OCI-LY1 (cell line): Measurements from ENCODE around the gene RPL12.

Experiments
- H2AFZ ChIP-seq: fragments of 200-600 bp; sonication (generic), shearing (Covaris generic); 2 replicates; pipeline ENCODE4 v1.6.0; 2014; ENCODE audit warnings: antibody characterized with exemption, mild to moderate bottlenecking, low read length
- H3F3A ChIP-seq: fragments of 200-600 bp; sonication (generic), shearing (Covaris generic); 2 replicates; pipeline ENCODE4 v1.6.0; 2014; ENCODE audit warnings: mild to moderate bottlenecking, antibody characterized with exemption, low read length, moderate library complexity; ENCODE audit not compliant: insufficient read depth
- H3K27ac ChIP-seq: fragments of 200-600 bp; sonication (generic); 2 replicates; pipeline ENCODE4 v1.5.1; 2014; ENCODE audit warnings: low read length, mixed run types, mild to moderate bottlenecking, low read depth; ENCODE audit not compliant: poor library complexity, severe bottlenecking
- H3K27me3 ChIP-seq: fragments of 200-600 bp; sonication (generic); 2 replicates; pipeline ENCODE4 v1.6.0; 2014; ENCODE audit warnings: antibody characterized with exemption, mild to moderate bottlenecking, low read length, moderate library complexity; ENCODE audit not compliant: insufficient read depth
- H3K36me3 ChIP-seq: fragments of 200-600 bp; sonication (generic); 2 replicates; pipeline ENCODE4 v1.6.1; 2014; ENCODE audit warnings: mild to moderate bottlenecking, antibody characterized with exemption, low read length, moderate library complexity, mixed read lengths; ENCODE audit not compliant: insufficient read depth
- H3K4me1 ChIP-seq: fragments of 200-600 bp; sonication (generic); 2 replicates; pipeline ENCODE4 v1.5.1; 2014; ENCODE audit warnings: mild to moderate bottlenecking, low read length, moderate library complexity; ENCODE audit not compliant: insufficient read depth, severe bottlenecking
- H3K4me2 ChIP-seq: fragments of 200-600 bp; sonication (generic), shearing (Covaris generic); 2 replicates; pipeline ENCODE4 v1.6.1; 2014; ENCODE audit warnings: low read length
- H3K4me3 ChIP-seq: fragments of 200-600 bp; sonication (generic); 2 replicates; pipeline ENCODE4 v1.5.1; 2014; ENCODE audit warnings: low read length, low read depth, mild to moderate bottlenecking, mixed read lengths; ENCODE audit not compliant: poor library complexity, severe bottlenecking
- H3K79me2 ChIP-seq: fragments of 200-600 bp; shearing (Covaris generic); 2 replicates; pipeline ENCODE4 v1.6.1; 2016; ENCODE audit warnings: mixed run types, low read length, mixed read lengths; ENCODE audit not compliant: insufficient read depth
- H3K9ac ChIP-seq: fragments of 200-600 bp; sonication (generic), shearing (Covaris generic); 2 replicates; pipeline ENCODE4 v1.6.1; 2014; ENCODE audit warnings: mild to moderate bottlenecking, low read length, mixed read lengths
- H3K9me2 ChIP-seq: fragments of 200-600 bp; sonication (generic), shearing (Covaris generic); 2 replicates; pipeline ENCODE4 v1.6.1; 2014; ENCODE audit warnings: low read depth, mild to moderate bottlenecking, low read length, mixed read lengths
- H3K9me3 ChIP-seq: fragments of 200-600 bp; shearing (Covaris generic); 2 replicates; pipeline ENCODE4 v1.6.1; 2014; ENCODE audit warnings: low read length, mixed read lengths
- H4K20me1 ChIP-seq: fragments of 200-600 bp; sonication (generic), shearing (Covaris generic); 2 replicates; pipeline ENCODE4 v1.6.0; 2016; ENCODE audit warnings: mild to moderate bottlenecking, low read length; ENCODE audit not compliant: insufficient read depth
- EZH2 ChIP-seq: fragments of 200-600 bp; sonication (generic), shearing (Covaris generic); IDR thresholded peaks from 2 replicates; pipeline ENCODE4 v1.8.0; 2017; ENCODE audit warnings: borderline replicate concordance, mixed run types, mild to moderate bottlenecking, antibody characterized with exemption, low read length, moderate library complexity, mixed read lengths
- TF ChIP-seq, protein P1 (sequence below): fragments of 200-600 bp; sonication (generic), shearing (Covaris generic); IDR thresholded peaks from 2 replicates; pipeline ENCODE4 v1.5.1; 2017; ENCODE audit warnings: mild to moderate bottlenecking, antibody characterized with exemption, low read length, moderate library complexity, mixed read lengths

Gene RPL12

DNA sequence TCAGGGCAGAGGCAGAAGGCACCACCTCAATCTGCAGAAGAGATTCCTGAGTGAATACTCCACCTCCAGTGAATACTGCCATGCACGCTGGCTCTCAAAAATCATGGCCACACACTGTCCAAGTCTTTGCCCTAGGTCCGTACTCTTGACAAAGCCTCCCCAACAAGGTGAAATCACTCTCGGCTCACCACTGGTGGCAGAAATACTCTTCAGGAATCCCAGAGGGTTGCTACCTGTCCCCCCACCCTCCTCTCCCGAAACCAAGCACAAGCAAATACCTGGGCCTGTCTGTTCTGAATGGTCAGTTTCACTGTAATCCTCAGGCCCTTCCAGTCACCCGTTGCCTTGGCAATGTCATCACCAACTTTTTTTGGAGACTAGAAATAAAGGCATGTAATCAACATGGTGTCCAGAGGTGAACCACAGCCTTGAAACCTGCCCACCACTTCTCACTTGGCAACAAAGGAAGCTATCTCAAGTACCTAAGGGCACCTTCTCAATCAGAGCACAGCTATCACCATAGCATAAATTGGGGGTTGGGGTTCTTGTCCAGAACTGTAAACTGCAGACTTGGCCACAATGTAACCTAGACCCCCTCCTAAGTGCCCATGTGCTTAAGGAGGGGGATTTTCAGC lies 1.8 kb downstream of the RPL12 start:
- H3K9me2 ChIP-seq = no peaks in the 10 kb centered on the region
- H3K9ac ChIP-seq = peak overlapping the region; percentile 88; the same call in 1 of the 2 replicates
- peaks cover 29% of the 10 kb centered on the region for H3K9me3 ChIP-seq
- peaks cover 65% of the 10 kb centered on the region for H3K36me3 ChIP-seq
- TF ChIP-seq EZH2 = no peak
- H3K4me2 ChIP-seq = peak overlapping the region; percentile 95
- peaks cover 15% of the 10 kb centered on the region for H3K79me2 ChIP-seq
- H3K27me3 ChIP-seq = no peaks in the 10 kb centered on the region
- peaks cover 23% of the 10 kb centered on the region for H3F3A ChIP-seq
- H3K4me1 ChIP-seq = peaks cover 27% of the 10 kb centered on the region
- H4K20me1 ChIP-seq = no peaks in the 10 kb centered on the region
- H3K27ac ChIP-seq = peak overlapping the region; percentile 78
- H3K4me3 ChIP-seq = peak overlapping the region; percentile 72
- H2AFZ ChIP-seq = no peak overlapping the region

DNA sequence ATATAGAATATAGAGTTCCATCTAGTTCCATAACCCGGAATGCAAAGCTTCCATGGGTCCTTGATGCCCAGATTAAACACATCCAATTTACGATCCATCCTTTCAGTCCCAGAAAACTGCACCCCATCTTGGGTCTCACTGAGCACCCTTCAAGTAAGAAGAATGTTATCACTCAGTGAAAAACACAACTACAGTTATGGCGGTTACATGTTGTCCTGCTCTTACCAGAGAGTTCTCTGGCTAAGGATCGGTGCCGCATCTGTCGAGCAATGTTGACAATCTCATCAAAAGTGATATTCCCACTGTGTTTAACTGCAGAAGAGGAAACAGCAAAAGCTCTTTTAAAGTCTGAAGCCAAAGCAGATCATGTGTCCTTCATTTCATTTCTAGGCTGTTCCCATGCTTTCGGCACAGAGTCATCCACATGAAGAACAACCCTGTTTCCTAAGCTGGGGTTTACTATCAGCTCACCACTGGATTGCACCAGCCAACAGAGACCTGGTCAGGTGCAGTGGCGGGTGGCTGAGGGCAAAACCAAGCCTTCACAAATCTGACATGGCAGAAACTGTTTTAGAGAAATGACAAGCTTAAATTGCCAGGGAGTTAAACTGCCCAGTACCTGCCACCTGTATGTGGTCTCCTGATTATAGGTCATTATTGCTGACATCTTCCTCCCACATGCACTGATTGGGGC lies 2.9 kb downstream of the RPL12 start:
- Histone ChIP-seq H3K9me3 (peaks cover 35% of the 10 kb centered on the region), H3K79me2 (peaks cover 15% of the 10 kb centered on the region), H3K9me2 (no peaks in the 10 kb centered on the region), H3F3A (peaks cover 23% of the 10 kb centered on the region), H4K20me1 (no peaks in the 10 kb centered on the region), H3K36me3 (peaks cover 77% of the 10 kb centered on the region), H2AFZ (no peak overlapping the region), H3K4me3 (peak overlapping the region; percentile 72), H3K4me1 (peaks cover 27% of the 10 kb centered on the region), H3K4me2 (no peak overlapping the region), H3K27me3 (no peaks in the 10 kb centered on the region), H3K27ac (no peak overlapping the region), H3K9ac (no peak overlapping the region)
- TF ChIP-seq EZH2 = no peak
- TF ChIP-seq, protein P1, sequence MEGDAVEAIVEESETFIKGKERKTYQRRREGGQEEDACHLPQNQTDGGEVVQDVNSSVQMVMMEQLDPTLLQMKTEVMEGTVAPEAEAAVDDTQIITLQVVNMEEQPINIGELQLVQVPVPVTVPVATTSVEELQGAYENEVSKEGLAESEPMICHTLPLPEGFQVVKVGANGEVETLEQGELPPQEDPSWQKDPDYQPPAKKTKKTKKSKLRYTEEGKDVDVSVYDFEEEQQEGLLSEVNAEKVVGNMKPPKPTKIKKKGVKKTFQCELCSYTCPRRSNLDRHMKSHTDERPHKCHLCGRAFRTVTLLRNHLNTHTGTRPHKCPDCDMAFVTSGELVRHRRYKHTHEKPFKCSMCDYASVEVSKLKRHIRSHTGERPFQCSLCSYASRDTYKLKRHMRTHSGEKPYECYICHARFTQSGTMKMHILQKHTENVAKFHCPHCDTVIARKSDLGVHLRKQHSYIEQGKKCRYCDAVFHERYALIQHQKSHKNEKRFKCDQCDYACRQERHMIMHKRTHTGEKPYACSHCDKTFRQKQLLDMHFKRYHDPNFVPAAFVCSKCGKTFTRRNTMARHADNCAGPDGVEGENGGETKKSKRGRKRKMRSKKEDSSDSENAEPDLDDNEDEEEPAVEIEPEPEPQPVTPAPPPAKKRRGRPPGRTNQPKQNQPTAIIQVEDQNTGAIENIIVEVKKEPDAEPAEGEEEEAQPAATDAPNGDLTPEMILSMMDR = no peak

DNA sequence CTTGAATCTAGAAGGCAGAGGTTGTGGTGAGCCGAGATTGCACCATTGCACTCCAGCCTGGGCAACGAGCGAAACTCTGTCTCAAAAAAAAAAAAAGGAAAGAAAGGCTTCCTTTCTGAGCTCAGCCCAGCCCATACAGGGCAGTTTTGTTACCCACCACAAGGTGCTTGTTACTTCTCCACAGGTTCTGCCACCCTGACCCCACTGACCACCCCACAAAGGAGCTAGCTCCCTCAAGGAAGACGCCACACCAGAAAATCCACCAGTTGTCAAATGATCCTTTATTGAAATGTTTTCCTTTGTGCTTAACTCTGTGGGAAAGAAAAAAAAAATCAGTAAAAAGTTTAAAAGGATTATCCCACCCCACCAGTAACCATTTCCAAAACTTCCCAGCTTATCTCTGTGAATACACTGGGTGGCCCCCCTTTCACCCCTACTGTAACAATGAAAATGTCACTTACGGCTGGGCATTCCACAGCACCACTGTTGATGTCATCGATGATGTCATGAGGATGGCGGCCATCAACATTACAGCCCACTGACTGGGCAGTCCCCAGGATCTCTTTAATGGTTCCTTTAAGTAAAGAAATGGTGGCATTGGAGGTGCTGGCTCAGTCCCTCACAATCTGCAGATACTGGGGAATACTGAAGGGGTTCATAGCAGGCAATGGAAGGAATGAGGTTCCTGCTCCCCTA lies 3.6 kb downstream of the RPL12 start:
- Histone ChIP-seq H3K4me3 (no peak overlapping the region), H3K79me2 (peaks cover 15% of the 10 kb centered on the region), H3K27ac (no peak overlapping the region), H3K36me3 (peaks cover 82% of the 10 kb centered on the region), H3K9me2 (no peaks in the 10 kb centered on the region), H3K9me3 (peaks cover 35% of the 10 kb centered on the region), H3K9ac (no peak overlapping the region), H2AFZ (no peak overlapping the region), H3F3A (peaks cover 23% of the 10 kb centered on the region), H3K4me1 (peaks cover 25% of the 10 kb centered on the region), H4K20me1 (no peaks in the 10 kb centered on the region), H3K27me3 (no peaks in the 10 kb centered on the region), H3K4me2 (no peak overlapping the region)
- TF ChIP-seq, protein P1 = no peak
- TF ChIP-seq EZH2 = no peak
